NCI-H1092 treated with DMSO at 0.1 percent for 48 hours (cell line): ENCODE data around the gene KIAA1210.
"Not testable (repeated sequence)": the region's sequence is repeated elsewhere in the genome, so short reads cannot be mapped to it uniquely, and the experiment has no call there.

Source experiments
- DNase-seq: peaks from one replicate; lab custom pipeline; 2025; lab: John Stamatoyannopoulos, UW

KIAA1210 gene

DNA sequence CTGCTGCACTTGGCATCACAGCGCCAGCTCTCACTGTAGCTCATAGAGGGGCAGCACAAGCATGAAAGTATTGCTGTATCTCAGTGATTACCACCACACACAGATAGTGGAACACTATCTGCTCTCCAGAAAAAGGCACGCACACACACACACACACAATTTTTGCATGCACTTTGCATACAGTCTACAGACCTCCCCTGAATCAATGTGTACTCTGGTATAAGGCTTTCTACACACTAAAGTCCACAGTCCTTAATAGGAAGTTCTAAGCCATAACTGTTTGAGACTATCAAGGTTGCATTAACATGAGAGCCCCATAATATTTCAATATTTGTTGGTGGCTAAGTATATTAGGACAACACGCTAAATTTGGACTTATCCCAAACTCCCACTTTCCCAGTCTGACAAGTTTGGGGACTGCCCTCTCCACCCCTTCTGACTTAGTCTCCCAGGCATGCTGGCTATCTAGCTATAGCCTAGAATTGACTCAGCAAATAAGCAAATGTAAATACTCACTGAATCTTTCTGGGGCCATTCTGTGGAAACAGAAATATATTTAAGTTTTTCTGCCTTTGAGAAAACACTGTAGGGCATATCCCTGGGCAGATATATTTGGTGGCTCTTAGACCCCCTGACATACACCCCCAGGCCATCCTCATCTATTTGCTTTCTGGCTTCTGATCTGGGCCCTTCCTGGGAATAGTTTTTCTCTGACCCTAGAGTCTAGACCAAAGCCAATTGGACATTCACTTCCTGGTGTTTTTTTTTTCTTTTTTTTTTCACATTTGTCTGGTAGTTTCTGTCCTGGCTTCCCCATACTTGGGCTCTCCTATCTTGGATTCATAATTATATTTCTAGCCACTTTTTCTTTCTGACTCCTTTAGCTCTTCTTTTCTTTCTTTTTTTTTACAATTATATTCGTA, 91.2 kb downstream of the KIAA1210 start:
- no peak for DNase-seq

DNA sequence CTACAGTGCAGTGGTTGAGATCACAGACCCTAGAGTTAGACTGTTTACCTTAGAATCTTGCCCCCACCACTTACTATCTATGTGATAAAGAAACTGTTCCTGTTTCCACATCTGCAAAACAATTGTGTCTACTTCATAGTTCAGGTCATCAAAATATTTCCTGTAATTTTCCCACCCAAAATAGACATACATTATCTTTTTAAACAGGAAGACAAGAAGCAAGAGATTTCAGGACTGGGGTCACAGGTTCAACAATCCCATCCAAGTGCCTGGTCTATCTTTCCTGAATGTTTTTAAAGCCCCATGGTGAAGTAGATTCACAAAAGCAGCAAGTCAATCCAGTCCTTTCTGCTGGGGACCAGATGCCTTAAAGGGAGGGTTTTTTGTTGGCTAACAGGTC, 96.6 kb downstream of the KIAA1210 start:
- no peak for DNase-seq

GRCh38 chrX:119029656-119030055, 98.0 kb downstream of the KIAA1210 start:
- DNase-seq = not testable (repeated sequence)

DNA sequence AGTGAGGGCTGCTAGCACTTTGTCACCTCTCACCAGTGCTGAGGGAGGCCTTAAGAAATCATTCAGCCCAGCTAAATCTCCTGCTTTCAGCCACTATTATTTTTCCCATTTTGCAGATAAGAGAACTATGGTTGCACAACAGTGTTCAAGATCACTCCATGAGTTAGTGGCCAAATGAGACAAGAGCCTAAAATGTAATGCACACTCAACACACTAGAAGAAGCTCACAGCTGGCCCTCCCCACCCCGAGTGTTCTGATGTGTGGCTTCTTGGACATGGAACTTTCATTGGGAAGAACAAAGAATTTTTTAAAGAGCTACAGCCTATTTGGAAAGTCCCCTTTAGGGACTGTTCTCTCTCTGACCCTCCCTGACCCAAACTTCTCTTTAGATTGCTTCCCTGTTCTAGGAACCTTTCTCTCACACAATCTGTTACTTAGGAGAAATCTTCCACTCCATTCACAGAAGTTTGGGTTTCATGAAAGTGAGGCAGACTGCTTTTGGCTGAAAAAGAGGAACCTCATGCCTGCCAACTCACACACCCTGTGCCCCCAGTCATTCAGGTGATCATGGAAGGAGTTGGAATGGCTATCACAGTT, 98.8 kb downstream of the KIAA1210 start:
- no peak for DNase-seq
